HG03469 (cell line): ENCODE measurements around the gene NT5C1A.

ENCODE experiments used
- ATAC-seq: cut with Tn5 transposase; IDR thresholded peaks from one replicate; pipeline ENCODE4 v1.9.1; 2021; ENCODE audit warnings: mild to moderate bottlenecking, moderate library complexity, moderate number of reproducible peaks; ENCODE audit not compliant: unreplicated experiment

Gene NT5C1A

DNA sequence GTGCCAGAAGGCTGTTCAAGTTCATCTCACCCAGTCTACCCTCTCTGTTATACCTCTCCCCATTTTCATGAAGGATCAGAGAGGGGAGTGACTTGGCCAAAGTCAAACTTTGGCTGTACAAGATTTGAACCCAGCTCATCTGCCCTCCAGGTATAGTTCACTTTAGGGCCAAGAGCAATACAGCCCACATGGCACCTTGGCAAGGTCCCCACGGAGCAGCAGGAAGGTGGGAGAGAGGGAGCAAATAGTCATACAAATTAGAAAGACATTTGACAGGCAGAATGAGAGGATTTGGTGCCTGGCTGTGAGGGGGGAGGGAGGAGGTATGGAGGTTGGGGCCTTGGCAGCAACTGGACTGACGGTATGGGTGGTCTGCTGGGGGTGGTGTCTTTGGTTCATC, 18.3 kb upstream of the NT5C1A start:
- no peak for ATAC-seq

DNA sequence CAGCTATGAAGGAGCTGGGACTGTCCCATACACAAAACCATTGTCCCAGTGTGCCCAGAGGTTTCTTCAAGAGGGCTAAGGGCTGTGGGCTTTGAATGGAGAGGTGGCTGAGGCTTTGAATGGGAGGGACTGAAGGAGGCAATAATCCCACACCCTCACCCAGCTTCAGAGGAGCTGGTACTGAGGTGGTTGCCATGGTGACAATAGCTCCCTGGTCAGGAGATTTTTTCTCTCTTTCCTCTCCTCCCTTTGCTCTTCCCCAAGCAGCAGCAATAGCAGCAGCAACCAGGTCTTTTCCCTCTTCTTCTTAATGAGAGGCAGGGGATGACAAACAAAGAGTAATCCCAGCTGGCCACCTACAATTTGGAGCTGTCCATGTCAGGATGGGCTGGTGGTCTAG, 17.7 kb upstream of the NT5C1A start:
- ATAC-seq, result no peak

DNA sequence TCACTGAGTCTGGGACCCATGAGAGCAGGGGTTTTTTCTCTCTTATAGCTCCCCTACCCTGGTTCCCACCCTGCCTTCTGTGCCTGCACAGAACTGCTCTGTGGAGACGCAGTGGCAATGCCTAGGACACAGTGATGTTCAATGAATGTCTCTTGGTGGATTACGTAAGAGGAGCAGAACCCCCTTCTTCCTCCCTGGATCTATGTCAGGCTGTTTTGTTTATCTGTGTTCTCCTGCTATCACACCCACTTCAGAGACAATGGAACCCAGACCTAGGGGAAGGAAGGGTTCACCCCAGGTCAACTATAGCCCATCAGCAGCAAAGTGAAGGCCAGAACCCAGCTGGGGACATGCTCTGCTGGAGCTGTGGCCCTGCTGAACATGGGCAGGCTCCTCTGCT, 17.3 kb upstream of the NT5C1A start:
- no peak for ATAC-seq

- no peak for ATAC-seq
Observed at GRCh38 chr1:39688706-39689105, 16.8 kb upstream of the NT5C1A start.

DNA sequence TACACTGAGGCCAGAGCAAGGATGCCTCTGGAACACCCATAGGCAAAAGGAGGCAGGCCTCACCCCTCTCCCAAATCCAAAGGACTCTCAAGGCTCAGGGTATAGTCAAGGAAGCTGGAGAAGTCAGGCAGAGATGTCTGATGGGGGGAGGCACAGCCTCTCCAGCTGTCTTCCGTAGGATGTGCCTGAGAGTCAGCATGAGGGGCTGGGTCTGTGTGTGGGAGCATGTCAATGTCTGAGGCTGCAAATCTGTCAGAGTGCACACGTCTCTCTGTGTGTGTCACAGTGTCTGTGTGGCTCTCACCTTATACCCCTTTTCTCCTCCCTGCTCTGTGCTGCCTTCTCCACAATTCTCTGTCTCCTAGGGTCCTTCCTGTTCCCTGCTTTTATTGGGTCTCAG, 15.3 kb upstream of the NT5C1A start:
- no peak for ATAC-seq

GRCh38 chr1:39685071-39685470, 13.2 kb upstream of the NT5C1A start:
- ATAC-seq, result no peak

DNA sequence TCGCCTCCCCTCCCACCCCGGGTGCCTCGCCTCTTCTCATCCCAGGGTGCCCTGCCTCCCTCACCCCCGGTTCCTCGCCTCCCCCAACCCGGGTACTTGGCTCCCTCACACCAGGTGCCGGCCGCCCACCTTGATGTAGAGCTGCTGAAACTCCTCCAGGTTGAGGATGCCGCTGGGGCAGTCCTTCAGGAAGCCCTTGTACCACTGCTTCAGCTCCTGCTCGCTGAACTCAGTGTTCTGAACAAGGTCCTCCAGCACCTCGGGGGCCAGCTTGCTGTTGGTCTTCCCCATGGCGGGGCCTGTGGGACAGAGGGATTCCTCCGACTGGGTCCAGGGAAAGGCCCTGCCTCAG, 12.4 kb upstream of the NT5C1A start:
- ATAC-seq, result no peak

GRCh38 chr1:39683591-39684312, 11.8 kb upstream of the NT5C1A start:
- no peak for ATAC-seq

GRCh38 chr1:39681999-39682398, 10.1 kb upstream of the NT5C1A start:
- ATAC-seq, result no peak

GRCh38 chr1:39681294-39681693, 9.4 kb upstream of the NT5C1A start:
- ATAC-seq, result no peak

GRCh38 chr1:39680751-39681150, 8.8 kb upstream of the NT5C1A start:
- no peak for ATAC-seq

DNA sequence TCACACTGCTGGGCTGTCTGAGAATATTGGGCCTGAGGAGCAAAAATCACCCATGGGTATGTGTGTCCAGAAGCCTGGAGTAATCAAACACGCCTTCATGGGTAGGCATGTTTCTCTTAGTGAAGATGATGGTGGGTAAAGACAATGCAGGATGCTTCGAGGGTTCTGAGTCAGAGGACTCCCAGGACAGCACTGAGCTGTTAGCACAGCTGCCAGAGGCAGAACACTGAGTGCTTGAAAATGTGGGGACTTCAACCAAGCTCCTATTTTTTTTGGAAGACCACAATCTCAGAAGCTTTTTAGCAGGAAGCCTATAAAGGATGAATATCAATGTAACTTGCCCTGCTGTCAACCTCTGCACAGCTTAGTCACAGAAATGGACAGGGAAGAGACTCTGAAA, 7.9 kb upstream of the NT5C1A start:
- no peak for ATAC-seq

DNA sequence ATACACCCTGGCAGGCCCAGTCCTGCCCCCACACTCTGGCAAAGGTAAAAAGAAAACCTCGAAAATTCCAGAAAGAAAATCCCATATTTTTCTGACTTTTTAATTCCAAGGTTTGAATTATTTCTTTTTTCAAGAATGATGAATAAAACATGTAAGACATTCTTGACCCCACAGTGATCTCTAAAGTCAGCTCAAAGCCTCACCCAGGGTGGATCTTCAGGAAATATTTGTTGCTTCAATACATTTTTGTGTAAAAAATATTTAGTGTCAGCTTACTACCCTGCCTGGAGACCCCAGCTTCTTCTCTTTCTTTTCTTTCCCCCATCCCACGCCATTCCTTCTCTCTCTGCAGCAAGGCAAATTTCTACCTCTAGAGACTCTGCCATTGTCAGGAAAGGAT, 7.0 kb upstream of the NT5C1A start:
- ATAC-seq, result no peak

GRCh38 chr1:39677645-39678044, 5.7 kb upstream of the NT5C1A start:
- no peak for ATAC-seq

DNA sequence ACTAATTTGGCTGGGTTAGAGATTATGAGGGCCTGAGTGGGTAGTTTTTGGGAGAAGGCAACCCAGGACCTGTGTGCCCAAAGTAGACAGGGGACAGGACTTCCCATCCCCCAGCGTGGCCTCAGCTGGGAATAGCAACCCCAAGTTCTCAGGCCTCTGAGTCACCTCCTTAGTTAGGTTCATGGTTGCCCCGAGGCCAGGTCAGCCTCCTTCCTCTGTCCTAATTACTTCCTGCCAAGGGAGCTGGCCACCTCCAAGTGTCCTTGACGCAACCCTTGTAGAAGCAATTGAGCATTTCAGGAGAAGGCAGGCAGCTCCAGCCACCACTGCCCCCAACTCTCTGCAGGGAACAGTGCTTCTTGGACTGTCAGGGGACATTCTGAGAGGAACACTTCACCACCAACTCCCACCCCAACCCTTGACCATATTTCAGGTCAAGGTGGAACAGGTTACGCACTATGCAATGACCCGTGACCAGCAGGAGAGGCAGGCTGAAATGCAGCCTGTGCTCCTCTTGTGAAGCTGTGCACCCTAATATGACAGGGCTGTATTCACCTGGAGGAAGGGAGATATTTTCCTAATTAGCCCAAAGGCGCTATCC, 5.1 kb upstream of the NT5C1A start:
- ATAC-seq, result no peak

GRCh38 chr1:39675220-39675619, 3.3 kb upstream of the NT5C1A start:
- ATAC-seq, result no peak

- ATAC-seq, result no peak
Observed at GRCh38 chr1:39673215-39673614, 1.3 kb upstream of the NT5C1A start.

GRCh38 chr1:39672551-39672947, 642 bp upstream of the NT5C1A start:
- no peak for ATAC-seq

GRCh38 chr1:39671433-39671792, 494 bp downstream of the NT5C1A start:
- no peak for ATAC-seq

DNA sequence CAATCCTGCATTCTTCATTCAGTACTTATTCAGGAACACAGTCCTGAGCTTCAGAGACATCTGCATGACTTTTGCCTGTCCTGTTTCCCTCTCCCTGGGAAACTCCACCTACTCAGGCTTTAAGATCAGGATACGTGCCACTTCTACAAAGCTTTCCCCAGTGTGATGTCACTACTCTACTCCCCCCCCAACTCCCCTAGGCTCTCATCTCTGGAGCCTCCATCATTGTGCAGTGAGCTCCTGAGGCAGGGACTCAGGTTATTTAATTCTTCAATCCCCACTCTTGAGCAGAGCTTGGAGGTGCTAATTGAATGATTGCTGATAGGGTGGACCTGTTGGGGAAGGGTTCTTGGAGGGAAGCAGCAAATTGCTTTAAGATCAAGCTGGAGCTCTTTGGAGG, 1.2 kb downstream of the NT5C1A start:
- no peak for ATAC-seq

DNA sequence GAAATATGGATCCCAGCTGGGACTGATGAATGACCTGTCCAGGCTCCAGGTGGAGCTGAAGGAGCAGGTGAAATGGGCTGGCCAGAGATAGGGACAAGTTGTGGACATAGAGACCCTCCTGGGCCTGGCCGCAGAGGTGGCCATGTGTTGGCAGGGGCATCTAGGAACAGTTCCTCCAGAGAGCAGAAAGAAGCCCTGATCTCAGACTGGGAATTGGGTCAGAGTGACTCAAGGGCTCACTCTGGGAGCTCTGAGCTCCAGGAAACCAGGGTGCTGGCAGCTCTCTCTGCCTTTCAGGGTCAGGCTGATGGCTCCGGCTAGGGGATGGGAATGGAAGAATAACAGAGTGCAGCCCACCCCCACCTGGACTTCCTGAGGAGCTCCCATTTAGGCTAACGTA, 3.0 kb downstream of the NT5C1A start:
- no peak for ATAC-seq

DNA sequence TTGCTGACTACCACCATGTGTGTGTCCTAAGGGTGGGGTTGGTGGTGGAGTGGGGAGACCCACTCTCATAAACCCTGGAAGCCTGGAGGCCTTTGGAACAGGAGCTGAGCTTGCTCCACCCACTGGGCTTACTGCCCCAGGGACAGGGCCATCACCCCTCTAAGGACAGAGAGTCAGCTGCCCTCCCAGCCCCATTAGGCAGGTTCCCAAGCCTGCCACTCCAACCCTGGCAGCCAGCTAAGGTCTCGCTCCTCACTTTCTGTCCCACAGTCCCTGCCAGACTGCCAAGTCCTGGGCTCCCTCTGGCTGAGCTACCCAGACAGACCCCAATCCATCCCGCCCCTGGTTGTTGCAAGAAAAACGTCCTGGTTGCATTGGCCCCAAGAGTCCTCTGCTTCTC, 3.8 kb downstream of the NT5C1A start:
- no peak for ATAC-seq

- ATAC-seq, result peak; percentile 65
Observed at GRCh38 chr1:39666772-39667171, 5.1 kb downstream of the NT5C1A start.
